Measurements from ENCODE around the gene SEMA3B.

SEMA3B gene

GRCh38 chr3:50260027-50260941 lies 8.7 kb upstream of the SEMA3B start (continued):
- TF ChIP-seq AEBP2 (tag by site-specific recombination; IDR thresholded peaks at IDR 0.05; ENCODE audit: borderline replicate concordance) = no peak
- TF ChIP-seq SP7 (tag by site-specific recombination; IDR thresholded peaks at IDR 0.05) = 0 out of 2 replicates have a peak, but pooled peaks have one; percentile 48
- no peak for TF ChIP-seq ZNF658 (tag by site-specific recombination; IDR thresholded peaks at IDR 0.05)
- peak; percentile 66 for TF ChIP-seq GLIS2 (tag by site-specific recombination; IDR thresholded peaks at IDR 0.05)
- peak; percentile 91 for TF ChIP-seq GLIS1 (tag by site-specific recombination; IDR thresholded peaks at IDR 0.05)
- TF ChIP-seq YY2 (tag by site-specific recombination; IDR thresholded peaks at IDR 0.05) = no peak
- peak; percentile 91 for TF ChIP-seq TCF7L2 (IDR thresholded peaks at IDR 0.05; ENCODE audit: borderline replicate concordance, low read depth, low read length)
- no peak for TF ChIP-seq HOXD13 (CRISPR knock-in tag; IDR thresholded peaks at IDR 0.05; ENCODE audit: borderline replicate concordance)
- peak; percentile 78 for TF ChIP-seq PRDM10 (tag by site-specific recombination; IDR thresholded peaks at IDR 0.05)
- peak; percentile 69 for TF ChIP-seq ZNF335 (tag by site-specific recombination; conservative IDR thresholded peaks at IDR 0.05)
- TF ChIP-seq ZNF2 (tag by site-specific recombination; IDR thresholded peaks at IDR 0.05) = peak; percentile 44; the same call in 1 of the 2 replicates
- TF ChIP-seq ZNF514 (tag by site-specific recombination; IDR thresholded peaks at IDR 0.05) = no peak
- TF ChIP-seq ZNF785 (tag by site-specific recombination; IDR thresholded peaks at IDR 0.05) = no peak
- no peak for TF ChIP-seq ZNF138 (tag by site-specific recombination; IDR thresholded peaks at IDR 0.05; ENCODE audit: borderline replicate concordance)
- TF ChIP-seq OVOL3 (tag by site-specific recombination; IDR thresholded peaks at IDR 0.05) = no peak
- TF ChIP-seq ZNF449 (tag by site-specific recombination; IDR thresholded peaks at IDR 0.05) = peak; percentile 56; the same call in 1 of the 2 replicates
- no peak for TF ChIP-seq ZNF704 (tag by site-specific recombination; IDR thresholded peaks at IDR 0.05)
- no peak for TF ChIP-seq ZNF677 (tag by site-specific recombination; IDR thresholded peaks at IDR 0.05)
- TF ChIP-seq YY1 (tag by site-specific recombination; IDR thresholded peaks at IDR 0.05) = 0 out of 2 replicates have a peak, but pooled peaks have one; percentile 12
- TF ChIP-seq ZNF76 (tag by site-specific recombination; IDR thresholded peaks at IDR 0.05; ENCODE audit: borderline replicate concordance, low read depth) = 0 out of 2 replicates have a peak, but pooled peaks have one; percentile 23
- TF ChIP-seq ZNF692 (tag by site-specific recombination; IDR thresholded peaks at IDR 0.05) = no peak; the same call in 1 of the 2 replicates
- TF ChIP-seq ZBTB26 (tag by site-specific recombination; optimal IDR thresholded peaks at IDR 0.05) = peak; percentile 58
- TF ChIP-seq ZIC2 (tag by site-specific recombination; IDR thresholded peaks at IDR 0.05) = peak; percentile 72
- 0 out of 2 replicates have a peak, but pooled peaks have one; percentile 20 for TF ChIP-seq KLF1 (tag by site-specific recombination; IDR thresholded peaks at IDR 0.05)
- peak; percentile 49 for TF ChIP-seq SP3 (tag by site-specific recombination; IDR thresholded peaks at IDR 0.05)
- TF ChIP-seq ZNF221 (tag by site-specific recombination; IDR thresholded peaks at IDR 0.05; ENCODE audit: borderline replicate concordance) = no peak
- no peak for TF ChIP-seq IKZF3 (tag by site-specific recombination; IDR thresholded peaks at IDR 0.05)
- no peak for TF ChIP-seq ZNF184 (tag by site-specific recombination; IDR thresholded peaks at IDR 0.05)
